B cell (primary cell): ENCODE measurements around the gene BRMS1. TPM values are rescaled to one million over a fixed set of nuclear protein-coding genes. Genes with fewer than 3 reads are reported as not detected.
A peak's percentile ranks its signal among the peaks of the same experiment; 100 is the strongest.
"Not testable (repeated sequence)": the region's sequence is repeated elsewhere in the genome, so short reads cannot be mapped to it uniquely, and the experiment has no call there.

Experiments used
- ATAC-seq: fragments of 200-7000 bp; cut with Tn5 transposase; one replicate; pipeline ENCODE4 v1.10.0; 2021; ENCODE audit warnings: low read depth, mild to moderate bottlenecking, moderate number of reproducible peaks, moderate library complexity
- CTCF ChIA-PET: fragments of 350-600 bp; sonication (Branson Sonifier 250); formaldehyde crosslinking; loops from one replicate; lab custom pipeline; 2021; ENCODE audit warnings: antibody characterized with exemption, inconsistent platforms; lab: Charles Lee
- POLR2A ChIA-PET: fragments of 350-600 bp; sonication (Branson Sonifier 250); formaldehyde crosslinking; loops from one replicate; lab custom pipeline; 2021; ENCODE audit warnings: antibody characterized with exemption; lab: Charles Lee
- DNase-seq: peaks from one replicate; pipeline ENCODE4 v3.0.0; 2013
- H2AFZ ChIP-seq: 2 replicates; pipeline ENCODE4 v1.6.1; 2012; ENCODE audit warnings: mild to moderate bottlenecking, low read depth, low read length; ENCODE audit not compliant: insufficient read depth, poor library complexity, severe bottlenecking
- H3K27ac ChIP-seq, 2 donors: 1 replicate in 1 of 2; 2 replicates in 1 of 2; pipeline ENCODE4 v1.5.1; 2012 to 2013; ENCODE audit warnings: low read length in 2 of 2, mild to moderate bottlenecking in 2 of 2, moderate library complexity in 1 of 2
- H3K27me3 ChIP-seq, 4 experiments: fragments of 200-600 bp in 1 of 4; sonication (generic) in 1 of 4; replicated peaks in 1 of 4; 1 replicate in 2 of 4; 2 replicates in 2 of 4; pipeline versions ENCODE4 v1.6.1 to v1.7.0; 2013 to 2016; ENCODE audit warnings: low read length in 3 of 4, mild to moderate bottlenecking in 2 of 4, mixed read lengths in 1 of 4, moderate library complexity in 1 of 4; ENCODE audit not compliant: insufficient read depth in 4 of 4, control insufficient read depth in 3 of 4; ENCODE audit errors: control extremely low read depth in 1 of 4
- H3K36me3 ChIP-seq, 2 experiments: replicated peaks in 1 of 2; 1 replicate in 1 of 2; 2 replicates in 1 of 2; pipeline versions ENCODE4 v1.6.1 to v1.7.1; 2013; ENCODE audit warnings: low read length in 1 of 2; ENCODE audit not compliant: insufficient read depth in 2 of 2, control insufficient read depth in 1 of 2; ENCODE audit errors: control extremely low read depth in 1 of 2, extremely low read depth in 1 of 2
- H3K4me1 ChIP-seq, 2 donors: fragments of 200-600 bp in 1 of 2; sonication (generic) in 1 of 2; 1 replicate in 1 of 2; 2 replicates in 1 of 2; pipeline versions ENCODE4 v1.5.1 to v1.6.1; 2013 to 2017; ENCODE audit warnings: low read length in 2 of 2; ENCODE audit not compliant: control insufficient read depth in 2 of 2, insufficient read depth in 2 of 2
- H3K4me2 ChIP-seq: replicated peaks from 2 replicates; pipeline ENCODE3; 2012; ENCODE audit warnings: mild to moderate bottlenecking, low read depth, low read length; ENCODE audit not compliant: poor library complexity, severe bottlenecking
- H3K4me3 ChIP-seq, 5 experiments: fragments of 200-600 bp in 1 of 5; sonication (generic) in 1 of 5; 1 replicate in 3 of 5; 2 replicates in 2 of 5; pipeline versions ENCODE4 v1.5.1 to v1.7.0; 2011 to 2016; ENCODE audit warnings: low read length in 4 of 5, mild to moderate bottlenecking in 4 of 5, low read depth in 2 of 5, control low read depth in 1 of 5, moderate library complexity in 1 of 5; ENCODE audit not compliant: insufficient read depth in 1 of 5; ENCODE audit errors: control extremely low read depth in 1 of 5, extremely low read depth in 1 of 5
- H3K79me2 ChIP-seq: fragments of 200-600 bp; sonication (generic); one replicate; pipeline ENCODE4 v1.6.0; 2016; ENCODE audit warnings: low read length; ENCODE audit not compliant: control insufficient read depth, insufficient read depth
- H3K9ac ChIP-seq: fragments of 200-600 bp; sonication (generic); 2 replicates; pipeline ENCODE4 v1.6.1; 2017; ENCODE audit warnings: mild to moderate bottlenecking, low read length, moderate library complexity
- H3K9me3 ChIP-seq, 3 donors: one replicate each; pipeline versions ENCODE4 v1.6.1 to v1.7.1; 2013; ENCODE audit warnings: low read length in 2 of 3; ENCODE audit not compliant: control insufficient read depth in 2 of 3, insufficient read depth in 1 of 3; ENCODE audit errors: control extremely low read depth in 1 of 3
- H4K20me1 ChIP-seq: 2 replicates; pipeline ENCODE4 v1.6.0; 2012; ENCODE audit warnings: mild to moderate bottlenecking, low read length; ENCODE audit not compliant: insufficient read depth, control insufficient read depth, poor library complexity, severe bottlenecking
- H3K27ac Mint-ChIP-seq: one replicate; pipeline ENCODE4 v1.8.0; 2021; ENCODE audit warnings: mixed read lengths
- H3K27me3 Mint-ChIP-seq: one replicate; pipeline ENCODE4 v1.8.0; 2021; ENCODE audit warnings: mixed read lengths
- H3K4me1 Mint-ChIP-seq: one replicate; pipeline ENCODE4 v1.8.0; 2021; ENCODE audit warnings: mixed read lengths
- H3K4me3 Mint-ChIP-seq: one replicate; pipeline ENCODE4 v1.8.0; 2021; ENCODE audit warnings: mixed read lengths
- H3K9me3 Mint-ChIP-seq: one replicate; pipeline ENCODE4 v1.8.0; 2022; ENCODE audit warnings: mixed read lengths; ENCODE audit not compliant: insufficient read depth
- CTCF ChIP-seq: fragments of 200-600 bp; IDR thresholded peaks from one replicate; pipeline ENCODE4 v1.8.0; 2022; ENCODE audit warnings: antibody characterized with exemption, mild to moderate bottlenecking
- EZH2 ChIP-seq: IDR thresholded peaks from 2 replicates; pipeline ENCODE4 v1.6.1; 2012; ENCODE audit warnings: borderline replicate concordance, low read depth, mild to moderate bottlenecking, moderate library complexity, low read length; ENCODE audit not compliant: insufficient read depth, poor library complexity, severe bottlenecking
- WGBS: methylation state at CpG from one replicate; pipeline ENCODE4 v1.1.5; 2013; ENCODE audit warnings: missing lambda C conversion rate; ENCODE audit not compliant: insufficient coverage; 5-methylcytosine and 5-hydroxymethylcytosine counted together
- intact Hi-C: fragments of 100-400 bp; cut with micrococcal nuclease; formaldehyde crosslinking; loops from one replicate; pipeline ENCODE4 v1.10.0; 2022
- polyA plus RNA-seq: library from polyadenylated mRNA; depleted of rRNA; stranded (reverse); fragments of >200 nt; gene quantifications from 2 replicates; pipeline ENCODE4 v1.2.3, GENCODE V29; 2012
- total RNA-seq, 2 donors: library from RNA; stranded (reverse); fragments of 120-200 nt in 1 of 2; gene quantifications; 1 replicate in 1 of 2; 2 replicates in 1 of 2; pipeline versions ENCODE4 v1.2.3 to v1.2.4, GENCODE V29; 2013 to 2022

Gene BRMS1
- total and polyA plus RNA-seq, 2 donors (not counting 1 experiment from before 2014, with no cell fraction given), result 51.2 to 58.3 TPM

- Histone ChIP-seq H3K4me2 (peak overlapping the region; percentile 89), H3K9ac (peak overlapping the region; percentile 75), H3K27me3 (no peaks in the 10 kb centered on the region), H3K4me1 (peaks cover 10 to 19% of the 10 kb centered on the region in 2 donors), H3K36me3 (no peaks in the 10 kb centered on the region), H4K20me1 (no peaks in the 10 kb centered on the region), H3K79me2 (no peaks in the 10 kb centered on the region), H3K4me3 (peak overlapping the region in 4 of 5 experiments; percentile 50 to 72 (median 67)), H2AFZ (peak overlapping the region; percentile 88), H3K27ac (peak overlapping the region; percentile 74 to 88), H3K9me3 (no peaks in the 10 kb centered on the region)
- peak overlapping the region; percentile 99 for H3K27ac Mint-ChIP-seq
- peaks cover 26% of the 10 kb centered on the region for H3K4me1 Mint-ChIP-seq
- ChIA-PET POLR2A (interaction anchor here (0.7 to 2.0 kb wide), 5 partner anchors 16 to 649 kb away, joined by 3 to 12 read pairs (median 4); partner anchors contain the start of genes BRMS1, RELA and RIN1), CTCF (interaction anchor here (0.6 to 6.3 kb wide), 44 partner anchors 9 to 452 kb away, joined by 3 to 101 read pairs (median 6); partner anchors contain the start of genes ACTN3, B4GAT1, BRMS1 and FIBP)
- intact Hi-C loops, result no loop called here
- WGBS, result 35% methylated on average over 18 of the region's 26 CpGs
- ATAC-seq, result no peak
- H3K27me3 Mint-ChIP-seq, result peaks cover 3% of the 10 kb centered on the region
- TF ChIP-seq EZH2 (no peak), CTCF (no peak)
- peak overlapping the region; percentile 99 for H3K4me3 Mint-ChIP-seq
- no peak for DNase-seq
- H3K9me3 Mint-ChIP-seq, result no peaks in the 10 kb centered on the region
Observed at GRCh38 chr11:66311470-66311964, 33.4 kb downstream of the BRMS1 start.

- peaks cover 10 to 19% of the 10 kb centered on the region in 2 donors for H3K4me1 ChIP-seq
- H3K27me3 ChIP-seq, H2AFZ ChIP-seq, H3K4me3 ChIP-seq, H3K79me2 ChIP-seq, H3K4me2 ChIP-seq, H3K9me3 ChIP-seq, DNase-seq, H3K9me3 Mint-ChIP-seq, H3K4me3 Mint-ChIP-seq, H4K20me1 ChIP-seq, H3K36me3 ChIP-seq, ATAC-seq, H3K9ac ChIP-seq, intact Hi-C loops, H3K27ac ChIP-seq, H3K27me3 Mint-ChIP-seq, H3K27ac Mint-ChIP-seq: not testable (repeated sequence)
- POLR2A ChIA-PET, result interaction anchor here (0.7 to 2.0 kb wide), 4 partner anchors 16 to 34 kb away, joined by 3 to 12 read pairs (median 7); partner anchors contain the start of genes BRMS1 and RIN1
- peaks cover 26% of the 10 kb centered on the region for H3K4me1 Mint-ChIP-seq
- WGBS, result 92% methylated on average over 17 of the region's 18 CpGs
- CTCF ChIA-PET, result interaction anchor here (0.6 to 6.3 kb wide), 45 partner anchors 9 to 451 kb away, joined by 3 to 101 read pairs (median 6); partner anchors contain the start of genes ACTN3, B4GAT1, BRMS1 and FIBP
Observed at GRCh38 chr11:66310803-66311440, 34.0 kb downstream of the BRMS1 start.
